ENCODE results near the gene CNPY3.
"Not testable (repeated sequence)": the region's sequence is repeated elsewhere in the genome, so short reads cannot be mapped to it uniquely, and the experiment has no call there.

Gene CNPY3

GRCh38 chr6:42928986-42929820, at the start of gene CNPY3:
Gene CNPY3, plus strand, starts transcription at chr6:42929480. Its CDS starts 91 bp downstream, at chr6:42929571.
- DNase-seq (ENCODE audit: low read depth): peak; percentile 86

GRCh38 chr6:42880240-42880817, 49.0 kb upstream of the CNPY3 start:
- DNase-seq (ENCODE audit: low read depth): not testable (repeated sequence)

DNA sequence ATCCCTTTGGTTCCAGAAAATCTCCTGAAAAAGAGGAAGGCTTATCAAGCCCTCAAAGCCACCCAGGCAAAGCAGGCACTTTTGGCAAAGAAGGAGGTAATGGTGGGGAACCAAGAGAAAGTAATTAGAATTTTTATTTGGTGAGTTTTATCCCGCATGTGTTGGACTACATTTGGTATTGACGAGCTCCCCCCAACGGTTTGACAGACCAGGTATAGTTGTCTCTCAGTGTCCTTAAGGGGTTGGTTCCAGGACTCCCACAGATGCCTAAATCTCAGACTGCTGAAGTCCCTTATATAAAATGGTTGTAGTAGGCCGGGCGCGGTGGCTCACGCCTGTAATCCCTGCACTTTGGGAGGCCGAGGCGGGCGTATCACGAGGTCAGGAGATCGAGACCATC, 48.4 kb upstream of the CNPY3 start:
- DNase-seq (ENCODE audit: low read depth): not testable (repeated sequence)

DNA sequence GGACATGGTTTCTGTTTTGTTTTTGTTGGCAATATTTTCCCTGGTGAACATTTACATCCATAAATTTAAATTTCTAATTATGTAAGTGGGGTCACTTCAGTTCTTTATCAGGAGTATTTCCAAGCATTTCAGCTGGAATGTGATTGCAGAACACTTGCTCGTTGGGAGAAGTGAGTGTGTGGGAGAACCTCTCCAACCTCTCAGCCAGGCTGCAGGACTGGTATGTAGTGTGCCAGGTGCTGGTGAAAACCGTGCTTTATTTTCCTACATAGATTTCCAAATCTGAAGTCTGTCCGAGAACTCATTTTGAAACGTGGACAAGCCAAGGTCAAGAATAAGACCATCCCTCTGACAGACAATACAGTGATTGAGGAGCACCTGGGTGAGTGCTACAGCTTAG, 43.6 kb upstream of the CNPY3 start:
- no peak for DNase-seq (ENCODE audit: low read depth)

GRCh38 chr6:42888201-42888600, 41.1 kb upstream of the CNPY3 start:
- DNase-seq (ENCODE audit: low read depth): not testable (repeated sequence)

- DNase-seq (ENCODE audit: low read depth): no peak
Measured at GRCh38 chr6:42889815-42890214, 39.5 kb upstream of the CNPY3 start.

DNA sequence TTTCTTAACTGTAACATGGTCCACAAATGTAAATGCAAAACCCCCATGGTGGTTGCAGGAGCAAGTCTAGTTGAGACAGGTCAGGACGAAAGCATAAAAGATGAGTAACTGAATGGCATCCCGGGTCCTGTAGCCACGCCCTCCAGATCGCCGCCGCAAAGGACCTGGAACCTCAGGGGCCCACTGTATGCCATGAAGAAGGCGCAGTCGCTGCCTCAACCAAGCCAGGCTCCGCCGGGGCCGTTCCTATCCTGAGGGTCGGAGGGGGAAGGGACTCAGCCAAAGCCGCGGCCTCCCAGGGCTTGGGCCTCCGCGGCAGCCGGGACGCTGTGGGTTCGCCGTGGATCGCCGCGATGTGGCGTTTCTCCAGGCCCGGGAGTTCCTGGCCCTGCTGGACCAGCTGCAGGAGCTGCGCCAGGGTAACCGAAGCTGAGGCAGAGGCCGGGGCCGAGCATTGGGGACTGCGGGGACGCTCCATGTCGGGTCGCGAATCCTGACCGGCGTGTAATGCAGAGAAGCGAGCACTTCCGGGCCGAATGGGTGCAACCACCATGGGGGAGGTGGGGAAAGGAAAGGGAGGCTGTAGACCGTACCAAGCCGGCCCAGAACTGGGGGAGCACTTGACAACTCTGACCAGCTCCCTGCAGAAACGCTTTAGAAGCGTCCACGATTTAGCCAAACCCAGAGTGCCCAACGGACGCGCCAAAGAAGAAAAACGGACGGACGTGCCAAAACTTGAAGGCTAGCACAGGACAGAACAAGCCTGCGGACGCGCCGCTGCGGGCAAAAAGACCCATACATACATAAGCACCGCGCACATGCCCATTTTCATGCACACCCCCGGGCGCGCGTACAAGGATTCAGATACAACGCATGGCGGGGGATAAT, 38.7 kb upstream of the CNPY3 start:
- peak; percentile 76 for DNase-seq (ENCODE audit: low read depth)

- DNase-seq (ENCODE audit: low read depth): no peak
Measured at GRCh38 chr6:42891199-42891722, 38.0 kb upstream of the CNPY3 start.

- not testable (repeated sequence) for DNase-seq (ENCODE audit: low read depth)
Measured at GRCh38 chr6:42894041-42894828, 35.0 kb upstream of the CNPY3 start.

DNA sequence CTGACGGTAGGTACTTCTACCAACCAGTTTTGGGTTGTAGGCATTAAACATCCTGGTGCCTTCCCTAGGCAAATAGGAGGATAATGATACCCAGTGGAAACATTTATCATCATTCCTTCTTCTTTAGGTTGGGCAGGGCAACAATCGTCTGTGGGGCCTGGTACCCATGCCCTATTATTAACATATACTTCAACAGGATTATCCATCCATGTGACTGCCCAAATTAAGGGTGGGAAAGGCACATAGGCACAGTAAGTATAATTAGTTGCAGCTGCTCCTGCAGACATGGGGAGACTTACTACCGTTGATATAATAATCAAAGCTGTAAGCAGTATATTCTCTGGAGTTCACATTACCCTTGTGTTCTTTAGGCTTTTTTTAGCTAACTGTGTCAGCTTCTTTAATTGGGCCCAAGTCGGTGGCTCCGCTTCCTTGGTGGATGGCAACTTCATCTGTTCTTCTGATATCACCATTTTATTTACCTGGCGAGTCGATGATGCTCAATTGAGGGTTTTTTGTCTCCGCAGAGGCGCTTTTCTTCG, 33.0 kb upstream of the CNPY3 start:
- no peak for DNase-seq (ENCODE audit: low read depth)

DNA sequence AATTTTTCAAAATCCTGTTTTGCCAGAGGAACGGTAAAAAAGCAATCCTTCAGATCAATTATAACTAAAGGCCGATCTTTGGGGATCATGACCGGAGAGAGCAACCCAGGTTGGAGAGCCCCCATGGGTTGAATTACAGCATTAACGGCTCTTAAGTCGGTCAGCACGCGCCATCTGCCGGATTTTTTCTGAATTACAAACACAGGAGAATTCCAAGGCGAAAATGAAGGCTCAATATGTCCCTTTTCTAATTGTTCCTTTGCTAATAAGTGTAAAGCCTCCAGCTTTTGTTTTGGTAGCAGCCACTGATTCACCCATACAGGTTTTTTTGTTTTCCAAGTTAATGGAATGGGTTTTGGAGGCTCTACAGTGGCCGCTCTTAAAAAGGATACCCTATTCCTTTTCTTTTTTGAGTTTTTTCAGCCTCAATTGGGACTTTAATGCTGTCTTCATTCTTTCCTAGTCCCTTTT, 30.4 kb upstream of the CNPY3 start:
- DNase-seq (ENCODE audit: low read depth): peak; percentile 58

GRCh38 chr6:42899871-42900270, 29.4 kb upstream of the CNPY3 start:
- no peak for DNase-seq (ENCODE audit: low read depth)

- peak; percentile 35 for DNase-seq (ENCODE audit: low read depth)
Measured at GRCh38 chr6:42901538-42901957, 27.7 kb upstream of the CNPY3 start.

GRCh38 chr6:42902429-42903263, 26.6 kb upstream of the CNPY3 start:
- DNase-seq (ENCODE audit: low read depth): not testable (repeated sequence)

DNA sequence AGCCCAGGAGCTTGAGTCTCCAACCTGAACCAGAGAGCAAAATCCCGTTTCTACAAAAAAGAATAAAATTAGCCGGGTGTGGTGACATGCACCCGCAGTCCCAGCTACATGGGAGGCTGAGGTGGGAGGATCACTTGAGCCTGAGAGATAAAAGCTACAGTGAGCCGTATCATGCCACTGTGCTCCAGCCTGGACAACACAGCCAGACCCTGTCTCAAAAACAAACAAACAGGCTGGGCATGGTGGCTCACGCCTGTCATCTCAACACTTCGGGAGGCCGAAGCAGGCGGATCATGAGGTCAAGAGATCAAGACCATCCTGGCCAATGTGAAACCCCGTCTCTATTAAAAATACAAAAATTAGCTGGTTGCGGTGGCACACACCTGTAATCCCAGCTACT, 24.8 kb upstream of the CNPY3 start:
- DNase-seq (ENCODE audit: low read depth): no peak

DNA sequence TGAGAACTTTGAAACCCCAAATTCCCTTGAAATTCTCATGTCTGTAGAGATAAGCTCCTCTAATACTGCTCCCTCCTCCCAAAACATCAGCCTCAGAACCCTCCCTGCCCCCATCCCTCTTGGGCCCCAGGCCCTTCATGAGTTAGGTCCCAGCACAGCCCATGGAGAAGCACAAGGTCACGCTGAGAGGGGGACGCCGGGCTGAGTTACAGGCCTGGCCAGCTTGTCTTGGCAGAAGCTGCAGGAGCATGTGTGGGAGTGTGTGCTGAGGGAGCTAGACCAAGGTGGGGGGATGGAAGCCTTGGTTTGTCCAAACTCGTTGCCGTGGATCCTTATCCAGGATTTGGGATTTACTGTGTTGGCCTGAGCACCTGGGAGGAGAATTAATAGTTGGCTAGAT, 21.9 kb upstream of the CNPY3 start:
- no peak for DNase-seq (ENCODE audit: low read depth)

DNA sequence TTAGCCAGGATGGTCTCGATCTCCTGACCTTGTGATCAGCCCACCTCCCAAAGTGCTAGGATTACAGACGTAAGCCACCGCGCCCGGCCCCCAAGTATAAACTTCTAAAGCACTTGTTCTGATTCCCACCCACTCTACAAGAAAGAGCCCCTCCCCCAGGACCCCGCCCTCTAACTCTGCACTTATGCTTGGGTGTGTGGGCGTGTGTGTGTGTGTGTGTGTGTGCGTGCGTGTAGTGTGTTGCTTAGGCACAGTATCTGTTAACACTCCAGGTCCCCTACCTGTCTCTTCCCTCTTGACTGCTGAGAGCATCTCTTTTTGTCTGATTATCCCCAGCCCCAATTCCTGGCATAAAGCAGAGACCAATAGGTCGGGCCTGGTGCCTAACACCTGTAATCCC, 19.4 kb upstream of the CNPY3 start:
- no peak for DNase-seq (ENCODE audit: low read depth)

- no peak for DNase-seq (ENCODE audit: low read depth)
Measured at GRCh38 chr6:42911171-42912021, 17.9 kb upstream of the CNPY3 start.

DNA sequence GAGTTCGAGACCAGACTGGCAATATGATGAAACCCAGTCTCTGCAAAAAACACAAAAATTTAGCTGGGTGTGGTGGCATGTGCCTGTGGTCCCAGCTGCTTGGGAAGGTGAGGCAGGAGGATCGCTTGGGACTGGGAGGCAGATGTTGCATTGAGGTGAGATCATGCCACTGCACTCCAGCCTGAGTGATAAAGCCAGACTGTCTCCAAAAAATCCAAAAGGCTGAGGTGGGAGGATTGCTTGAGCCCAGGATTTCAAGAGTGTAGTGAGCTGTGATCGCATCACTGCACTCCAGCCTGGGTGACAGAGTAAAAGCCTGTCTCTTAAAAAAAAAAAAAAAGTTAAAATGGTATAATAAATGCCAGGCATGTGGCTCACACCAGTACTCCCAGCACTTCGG, 14.7 kb upstream of the CNPY3 start:
- no peak for DNase-seq (ENCODE audit: low read depth)
